MM.1S (cell line): ENCODE measurements around the gene ADAMTS2.

Experiments used
- CTCF ChIP-seq: fragments of 300-600 bp; sonication (generic); IDR thresholded peaks from 2 replicates; pipeline ENCODE4 v1.5.1; 2016; ENCODE audit warnings: antibody characterized with exemption, low read length, mixed read lengths
- EZH2 ChIP-seq: fragments of 300-600 bp; sonication (generic); optimal IDR thresholded peaks from 2 replicates; pipeline ENCODE3; 2017; ENCODE audit warnings: low read depth, mild to moderate bottlenecking, antibody characterized with exemption, low read length, mixed read lengths
- EZH2phosphoT487 ChIP-seq: fragments of 300-600 bp; sonication (generic); IDR thresholded peaks from 2 replicates; pipeline ENCODE4 v1.6.1; 2018; ENCODE audit warnings: antibody characterized with exemption, low read length

- no peak for TF ChIP-seq CTCF
- no peak for TF ChIP-seq EZH2
- TF ChIP-seq EZH2phosphoT487: no peak
These were observed 142.0 kb downstream of the ADAMTS2 start for GRCh38 chr5:179203248-179203647.
